ENCODE results near the gene RBBP8NL. TPM values are rescaled to one million over a fixed set of nuclear protein-coding genes. Genes with fewer than 3 reads are reported as not detected.

The RBBP8NL gene
- total and polyA plus RNA-seq, 2 donors (not counting 1 experiment from before 2014, with no cell fraction given): not detected

DNA sequence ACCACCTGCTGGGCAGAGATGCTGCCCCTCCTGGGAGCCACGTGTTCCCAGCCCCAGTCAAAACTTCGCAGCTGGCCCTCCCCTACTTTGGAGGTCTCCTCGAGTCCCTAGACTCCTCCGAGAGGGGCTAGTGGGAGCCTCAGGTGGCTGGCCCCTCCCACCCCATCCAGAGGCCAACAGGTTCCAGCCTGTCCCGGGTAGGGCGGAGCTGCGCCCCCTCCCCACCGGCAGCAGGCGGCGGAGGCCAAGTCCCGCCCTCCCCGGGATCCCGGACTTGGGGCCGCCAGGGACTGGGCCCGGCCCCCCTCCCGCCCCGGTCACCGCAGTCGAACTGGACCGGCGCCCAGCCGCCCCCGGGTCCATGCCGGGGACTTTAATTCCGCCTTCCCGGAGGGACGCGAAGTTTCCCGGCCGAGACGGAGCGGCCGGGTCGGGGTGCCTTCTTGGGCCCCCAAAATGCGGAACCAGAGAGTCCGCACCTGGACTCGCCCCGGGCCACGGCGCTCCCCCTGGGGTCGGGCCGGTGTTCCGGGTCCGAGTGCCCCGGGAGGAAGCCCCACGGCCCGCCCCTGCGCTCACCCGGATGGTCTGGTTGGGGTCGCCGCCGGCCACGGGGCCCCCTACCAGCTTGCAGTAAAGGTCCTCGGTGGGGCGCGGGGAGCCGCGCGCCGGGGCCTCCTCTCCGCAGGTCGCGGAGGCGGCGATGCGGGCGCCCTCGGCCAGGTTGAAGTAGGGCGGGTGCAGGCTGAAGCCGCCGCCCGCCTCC, 60.8 kb downstream of the RBBP8NL start:
- Histone ChIP-seq H3K79me2 (ENCODE audit: control insufficient read depth, insufficient read depth, low read length) (peaks cover 5% of the 10 kb centered on the region), H3K36me3 (ENCODE audit: control insufficient read depth, insufficient read depth, low read length) (peaks cover 5% of the 10 kb centered on the region), H3K27ac (ENCODE audit: insufficient read depth, low read length) (no peak overlapping the region), H2AFZ (ENCODE audit: low read length) (no peak overlapping the region), H3K4me1 (ENCODE audit: control insufficient read depth, extremely low read depth, insufficient read depth, low read length) (peaks cover 36% of the 10 kb centered on the region), H3K27me3 (ENCODE audit: control insufficient read depth, insufficient read depth, low read length) (no peaks in the 10 kb centered on the region), H4K20me1 (ENCODE audit: control insufficient read depth, extremely low read depth, insufficient read depth, low read length) (no peaks in the 10 kb centered on the region), H3K9me3 (ENCODE audit: control insufficient read depth, insufficient read depth, low read depth, low read length) (no peaks in the 10 kb centered on the region), H3K4me3 (replicated peaks in 1 of 4; ENCODE audit: control extremely low read depth in 1 of 4, insufficient read depth in 1 of 4, low read depth in 3 of 4, low read length in 4 of 4) (peak overlapping the region; percentile 48 to 85 (median 74)), H3K4me2 (ENCODE audit: extremely low read depth, insufficient read depth, low read length) (peak overlapping the region; percentile 64), H3K9ac (ENCODE audit: insufficient read depth, low read length) (peak overlapping the region; percentile 53)
- TF ChIP-seq, protein P1, sequence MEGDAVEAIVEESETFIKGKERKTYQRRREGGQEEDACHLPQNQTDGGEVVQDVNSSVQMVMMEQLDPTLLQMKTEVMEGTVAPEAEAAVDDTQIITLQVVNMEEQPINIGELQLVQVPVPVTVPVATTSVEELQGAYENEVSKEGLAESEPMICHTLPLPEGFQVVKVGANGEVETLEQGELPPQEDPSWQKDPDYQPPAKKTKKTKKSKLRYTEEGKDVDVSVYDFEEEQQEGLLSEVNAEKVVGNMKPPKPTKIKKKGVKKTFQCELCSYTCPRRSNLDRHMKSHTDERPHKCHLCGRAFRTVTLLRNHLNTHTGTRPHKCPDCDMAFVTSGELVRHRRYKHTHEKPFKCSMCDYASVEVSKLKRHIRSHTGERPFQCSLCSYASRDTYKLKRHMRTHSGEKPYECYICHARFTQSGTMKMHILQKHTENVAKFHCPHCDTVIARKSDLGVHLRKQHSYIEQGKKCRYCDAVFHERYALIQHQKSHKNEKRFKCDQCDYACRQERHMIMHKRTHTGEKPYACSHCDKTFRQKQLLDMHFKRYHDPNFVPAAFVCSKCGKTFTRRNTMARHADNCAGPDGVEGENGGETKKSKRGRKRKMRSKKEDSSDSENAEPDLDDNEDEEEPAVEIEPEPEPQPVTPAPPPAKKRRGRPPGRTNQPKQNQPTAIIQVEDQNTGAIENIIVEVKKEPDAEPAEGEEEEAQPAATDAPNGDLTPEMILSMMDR (conservative IDR thresholded peaks at IDR 0.05 in 1 of 2, IDR thresholded peaks at IDR 0.05 in 1 of 2; ENCODE audit: low read depth in 1 of 2, low read length in 2 of 2): no peak
- peak; percentile 56 for TF ChIP-seq EZH2 (IDR thresholded peaks at IDR 0.05; ENCODE audit: low read length, missing control alignments)
- no peak for DNase-seq (ENCODE audit: low read depth in 2 of 2)

DNA sequence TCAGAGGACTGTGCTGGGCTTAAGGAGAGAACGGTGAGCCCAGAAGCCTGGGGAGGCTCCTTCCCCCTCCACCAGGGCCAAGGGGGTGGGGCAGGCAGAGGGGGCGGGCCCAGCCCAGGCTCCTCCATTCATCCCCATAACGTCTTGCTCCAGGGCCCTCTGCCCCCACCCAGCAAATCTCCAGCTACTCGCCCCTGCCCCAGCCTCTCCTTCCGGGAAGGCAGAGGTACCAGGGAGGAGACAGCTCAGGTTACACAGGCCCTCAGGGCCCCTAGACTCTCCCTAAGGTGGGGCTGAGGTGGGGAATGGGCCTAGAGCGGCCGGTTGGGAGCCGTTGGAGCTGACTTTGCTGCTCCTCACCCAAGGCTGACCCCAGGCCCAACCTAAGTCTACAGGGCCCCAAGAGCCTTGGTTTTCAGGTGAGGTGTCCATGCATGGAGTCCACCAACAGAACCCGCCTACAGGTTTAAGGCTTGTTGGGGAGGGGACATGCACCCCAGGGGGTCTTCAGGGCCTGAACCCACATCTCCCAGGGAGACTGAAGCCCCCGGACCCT, 61.4 kb downstream of the RBBP8NL start:
- TF ChIP-seq EZH2 (IDR thresholded peaks at IDR 0.05; ENCODE audit: low read length, missing control alignments): no peak
- TF ChIP-seq, protein P1 (conservative IDR thresholded peaks at IDR 0.05 in 1 of 2, IDR thresholded peaks at IDR 0.05 in 1 of 2; ENCODE audit: low read depth in 1 of 2, low read length in 2 of 2): no peak
- Histone ChIP-seq H3K4me2 (ENCODE audit: extremely low read depth, insufficient read depth, low read length) (peak overlapping the region; percentile 64), H3K9me3 (ENCODE audit: control insufficient read depth, insufficient read depth, low read depth, low read length) (no peaks in the 10 kb centered on the region), H4K20me1 (ENCODE audit: control insufficient read depth, extremely low read depth, insufficient read depth, low read length) (no peaks in the 10 kb centered on the region), H3K27ac (ENCODE audit: insufficient read depth, low read length) (no peak overlapping the region), H3K4me1 (ENCODE audit: control insufficient read depth, extremely low read depth, insufficient read depth, low read length) (peaks cover 33% of the 10 kb centered on the region), H3K36me3 (ENCODE audit: control insufficient read depth, insufficient read depth, low read length) (peaks cover 5% of the 10 kb centered on the region), H3K4me3 (replicated peaks in 1 of 4; ENCODE audit: control extremely low read depth in 1 of 4, insufficient read depth in 1 of 4, low read depth in 3 of 4, low read length in 4 of 4) (peak overlapping the region; percentile 48 to 85 (median 74)), H2AFZ (ENCODE audit: low read length) (no peak overlapping the region), H3K79me2 (ENCODE audit: control insufficient read depth, insufficient read depth, low read length) (peaks cover 5% of the 10 kb centered on the region), H3K27me3 (ENCODE audit: control insufficient read depth, insufficient read depth, low read length) (no peaks in the 10 kb centered on the region), H3K9ac (ENCODE audit: insufficient read depth, low read length) (no peak overlapping the region)
- no peak for DNase-seq (ENCODE audit: low read depth in 2 of 2)

DNA sequence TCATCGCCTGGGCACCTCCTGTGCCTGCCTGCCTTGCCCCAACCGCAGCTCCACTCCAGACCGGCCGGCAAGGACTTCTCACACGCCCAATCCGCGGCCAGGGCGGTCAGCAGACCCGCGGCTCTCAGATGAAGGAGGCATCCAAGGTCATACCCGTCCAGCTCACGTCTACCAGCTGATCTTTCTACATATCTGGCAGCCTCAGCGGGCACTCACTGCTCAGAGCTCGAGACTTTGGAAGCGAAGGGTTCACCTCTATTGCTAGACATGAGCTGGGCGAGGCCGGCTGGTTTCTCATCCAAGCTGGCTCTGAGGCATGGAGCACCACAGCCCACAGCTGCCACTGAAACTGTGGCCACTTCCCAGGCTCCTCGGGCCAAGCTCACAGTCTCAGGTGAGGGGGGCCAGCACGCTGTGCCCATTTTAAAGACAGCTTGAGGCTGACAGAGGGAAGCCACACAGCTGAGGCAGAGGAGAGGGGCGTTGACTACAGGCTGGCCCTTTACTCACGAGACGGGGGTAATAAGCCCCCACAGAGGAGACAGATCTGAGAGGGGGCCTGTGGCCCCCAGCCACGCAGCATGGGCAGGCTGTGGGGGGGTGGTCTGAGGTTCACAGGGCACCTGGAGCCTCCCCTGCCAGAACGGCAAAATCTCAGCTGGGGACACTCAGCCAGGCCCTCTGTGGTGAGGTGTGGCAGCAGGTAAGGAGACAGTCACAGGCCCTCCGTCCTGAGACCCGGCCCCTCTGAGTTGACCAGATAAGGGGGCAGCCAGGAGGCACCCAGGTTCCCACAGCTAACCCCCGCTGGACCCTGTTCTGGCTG, 62.2 kb downstream of the RBBP8NL start:
- peak overlapping the region; percentile 62 for H3K4me2 ChIP-seq (ENCODE audit: extremely low read depth, insufficient read depth, low read length)
- no peaks in the 10 kb centered on the region for H3K9me3 ChIP-seq (ENCODE audit: control insufficient read depth, insufficient read depth, low read depth, low read length)
- H3K9ac ChIP-seq (ENCODE audit: insufficient read depth, low read length): no peak overlapping the region
- DNase-seq (ENCODE audit: low read depth in 2 of 2): no peak
- peaks cover 26% of the 10 kb centered on the region for H3K4me1 ChIP-seq (ENCODE audit: control insufficient read depth, extremely low read depth, insufficient read depth, low read length)
- no peak overlapping the region for H3K27ac ChIP-seq (ENCODE audit: insufficient read depth, low read length)
- H3K27me3 ChIP-seq (ENCODE audit: control insufficient read depth, insufficient read depth, low read length): no peaks in the 10 kb centered on the region
- H3K4me3 ChIP-seq (replicated peaks in 1 of 4; ENCODE audit: control extremely low read depth in 1 of 4, insufficient read depth in 1 of 4, low read depth in 3 of 4, low read length in 4 of 4): peak overlapping the region in 3 of 4 experiments; percentile 11 to 82 (median 65)
- H4K20me1 ChIP-seq (ENCODE audit: control insufficient read depth, extremely low read depth, insufficient read depth, low read length): no peaks in the 10 kb centered on the region
- H3K36me3 ChIP-seq (ENCODE audit: control insufficient read depth, insufficient read depth, low read length): peaks cover 5% of the 10 kb centered on the region
- peaks cover 5% of the 10 kb centered on the region for H3K79me2 ChIP-seq (ENCODE audit: control insufficient read depth, insufficient read depth, low read length)
- TF ChIP-seq, protein P1 (conservative IDR thresholded peaks at IDR 0.05 in 1 of 2, IDR thresholded peaks at IDR 0.05 in 1 of 2; ENCODE audit: low read depth in 1 of 2, low read length in 2 of 2): no peak
- no peak for TF ChIP-seq EZH2 (IDR thresholded peaks at IDR 0.05; ENCODE audit: low read length, missing control alignments)
- H2AFZ ChIP-seq (ENCODE audit: low read length): no peak overlapping the region

All from fibroblast of lung (primary cell).